Stomach (tissue), 4 donors: ENCODE results near the gene MLXIP.

Experiments
- CTCF ChIP-seq, 7 experiments: fragments of 450-650 bp in 4 of 7; fragments of 200-600 bp in 3 of 7; sonication (generic) in 3 of 7; IDR thresholded peaks; one replicate each; pipeline ENCODE4 v1.5.1; 2016 to 2019; ENCODE audit warnings: antibody characterized with exemption in 7 of 7, control low read depth in 2 of 7, mild to moderate bottlenecking in 1 of 7
- EP300 ChIP-seq: sonication (generic); formaldehyde crosslinking; IDR thresholded peaks from one replicate; pipeline ENCODE4 v1.6.1; 2017; ENCODE audit warnings: antibody characterized with exemption
- POLR2A ChIP-seq, 4 donors: fragments of 450-650 bp; IDR thresholded peaks; one replicate each; pipeline ENCODE4 v1.6.1; 2016; ENCODE audit warnings: antibody characterized with exemption in 4 of 4, control low read depth in 2 of 4, mild to moderate bottlenecking in 1 of 4, moderate library complexity in 1 of 4
- POLR2AphosphoS5 ChIP-seq, 3 donors: sonication (generic); formaldehyde crosslinking; IDR thresholded peaks; one replicate each; pipeline ENCODE4 v1.6.1; 2016; ENCODE audit warnings: antibody characterized with exemption in 3 of 3

GRCh38 chr12:122030424-122031035 is 48.0 kb upstream of the MLXIP start:
- TF ChIP-seq CTCF (IDR thresholded peaks at IDR 0.05) (no peak), EP300 (no peak), POLR2A (IDR thresholded peaks at IDR 0.05) (no peak), POLR2AphosphoS5 (IDR thresholded peaks at IDR 0.05) (no peak)
